AG09309 (cell line): ENCODE data around the gene EML6.

Experiments used
- DNase-seq: peaks from one replicate; pipeline ENCODE4 v3.0.0-alpha.2; 2010; ENCODE audit warnings: low read depth
- H3K4me3 ChIP-seq: 2 replicates; pipeline ENCODE4 v1.5.1; 2011; ENCODE audit warnings: mild to moderate bottlenecking, low read depth, low read length, moderate library complexity; ENCODE audit not compliant: control insufficient read depth
- TF ChIP-seq, protein P1 (sequence below): IDR thresholded peaks from 2 replicates; pipeline ENCODE4 v1.5.1; 2011; ENCODE audit warnings: mild to moderate bottlenecking, low read depth, low read length, inconsistent platforms; ENCODE audit not compliant: insufficient read depth, control insufficient read depth; ENCODE audit errors: missing control alignments

The EML6 gene

DNA sequence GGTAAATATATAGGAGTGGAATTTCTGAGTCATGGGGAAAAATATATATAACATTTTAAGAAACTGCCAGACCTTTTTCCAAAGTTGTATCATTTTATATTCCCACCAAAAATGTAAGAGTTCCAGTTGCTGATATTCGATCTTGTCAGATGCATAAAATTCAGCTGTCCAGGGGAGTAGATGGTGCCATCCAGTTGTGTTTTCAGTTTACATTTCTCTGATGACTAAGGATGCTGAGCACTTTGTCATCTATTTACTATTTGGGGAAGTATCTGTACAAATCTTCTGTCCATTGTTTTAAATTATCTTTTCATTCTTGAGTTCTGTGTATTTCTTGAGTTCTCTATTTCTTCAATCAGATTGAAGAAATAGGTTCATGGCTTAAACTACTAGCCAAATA lies 200.7 kb downstream of the EML6 start:
- no peak overlapping the region for H3K4me3 ChIP-seq
- TF ChIP-seq, protein P1, sequence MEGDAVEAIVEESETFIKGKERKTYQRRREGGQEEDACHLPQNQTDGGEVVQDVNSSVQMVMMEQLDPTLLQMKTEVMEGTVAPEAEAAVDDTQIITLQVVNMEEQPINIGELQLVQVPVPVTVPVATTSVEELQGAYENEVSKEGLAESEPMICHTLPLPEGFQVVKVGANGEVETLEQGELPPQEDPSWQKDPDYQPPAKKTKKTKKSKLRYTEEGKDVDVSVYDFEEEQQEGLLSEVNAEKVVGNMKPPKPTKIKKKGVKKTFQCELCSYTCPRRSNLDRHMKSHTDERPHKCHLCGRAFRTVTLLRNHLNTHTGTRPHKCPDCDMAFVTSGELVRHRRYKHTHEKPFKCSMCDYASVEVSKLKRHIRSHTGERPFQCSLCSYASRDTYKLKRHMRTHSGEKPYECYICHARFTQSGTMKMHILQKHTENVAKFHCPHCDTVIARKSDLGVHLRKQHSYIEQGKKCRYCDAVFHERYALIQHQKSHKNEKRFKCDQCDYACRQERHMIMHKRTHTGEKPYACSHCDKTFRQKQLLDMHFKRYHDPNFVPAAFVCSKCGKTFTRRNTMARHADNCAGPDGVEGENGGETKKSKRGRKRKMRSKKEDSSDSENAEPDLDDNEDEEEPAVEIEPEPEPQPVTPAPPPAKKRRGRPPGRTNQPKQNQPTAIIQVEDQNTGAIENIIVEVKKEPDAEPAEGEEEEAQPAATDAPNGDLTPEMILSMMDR, result no peak
- no peak for DNase-seq

DNA sequence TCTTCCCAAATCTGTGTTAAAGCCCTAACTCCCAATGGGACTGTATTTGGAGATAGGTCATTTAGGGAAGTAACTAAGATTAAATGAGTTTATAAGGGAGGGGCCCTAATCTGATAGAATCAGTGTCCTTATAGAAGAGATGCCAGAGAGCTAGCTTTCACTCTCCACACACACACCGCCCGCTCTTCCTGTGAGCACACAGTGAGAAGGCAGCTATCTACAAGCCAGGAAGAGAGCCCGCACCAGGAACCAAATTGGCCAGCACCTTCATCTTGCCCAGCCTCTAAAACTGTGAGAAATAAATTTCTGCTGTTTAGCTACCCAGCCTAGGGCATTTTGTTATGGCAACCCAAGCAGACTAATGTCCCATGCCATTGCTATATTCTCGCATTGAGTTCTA lies 201.6 kb downstream of the EML6 start:
- DNase-seq, result no peak
- H3K4me3 ChIP-seq, result no peak overlapping the region
- TF ChIP-seq, protein P1, result no peak

DNA sequence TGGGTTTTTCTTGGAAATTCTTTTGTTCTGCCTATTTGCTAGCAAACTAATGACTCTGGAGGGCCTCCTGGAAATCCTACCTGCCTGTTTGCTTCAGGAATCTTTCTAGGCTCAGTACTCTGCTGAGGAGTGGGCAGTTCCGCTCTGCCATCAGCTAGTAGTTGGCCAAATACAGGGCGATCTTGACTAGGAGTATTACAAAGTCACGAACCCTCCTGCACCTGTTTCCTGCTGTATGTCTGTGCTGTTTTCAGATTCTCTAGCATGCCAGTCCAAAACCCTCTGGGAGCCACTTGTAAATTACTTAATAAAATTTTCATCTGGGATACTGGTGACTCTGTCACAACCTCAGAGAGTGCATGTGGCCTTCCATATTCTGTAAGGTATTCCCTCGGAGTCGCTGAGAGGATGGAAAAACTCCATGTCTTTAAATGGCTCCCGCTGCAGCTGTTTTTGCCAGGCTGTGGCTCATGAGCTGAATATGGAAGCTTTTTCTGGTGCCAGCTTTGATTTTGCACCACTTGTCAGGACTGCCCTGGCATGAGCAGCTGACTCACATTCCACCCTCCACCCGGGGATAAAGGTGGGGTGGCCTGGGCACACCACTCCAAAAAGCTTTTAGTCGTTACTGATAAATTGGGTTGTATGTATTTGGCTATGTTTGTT lies 203.8 kb downstream of the EML6 start:
- H3K4me3 ChIP-seq, result no peak overlapping the region
- DNase-seq, result no peak
- TF ChIP-seq, protein P1, result no peak

DNA sequence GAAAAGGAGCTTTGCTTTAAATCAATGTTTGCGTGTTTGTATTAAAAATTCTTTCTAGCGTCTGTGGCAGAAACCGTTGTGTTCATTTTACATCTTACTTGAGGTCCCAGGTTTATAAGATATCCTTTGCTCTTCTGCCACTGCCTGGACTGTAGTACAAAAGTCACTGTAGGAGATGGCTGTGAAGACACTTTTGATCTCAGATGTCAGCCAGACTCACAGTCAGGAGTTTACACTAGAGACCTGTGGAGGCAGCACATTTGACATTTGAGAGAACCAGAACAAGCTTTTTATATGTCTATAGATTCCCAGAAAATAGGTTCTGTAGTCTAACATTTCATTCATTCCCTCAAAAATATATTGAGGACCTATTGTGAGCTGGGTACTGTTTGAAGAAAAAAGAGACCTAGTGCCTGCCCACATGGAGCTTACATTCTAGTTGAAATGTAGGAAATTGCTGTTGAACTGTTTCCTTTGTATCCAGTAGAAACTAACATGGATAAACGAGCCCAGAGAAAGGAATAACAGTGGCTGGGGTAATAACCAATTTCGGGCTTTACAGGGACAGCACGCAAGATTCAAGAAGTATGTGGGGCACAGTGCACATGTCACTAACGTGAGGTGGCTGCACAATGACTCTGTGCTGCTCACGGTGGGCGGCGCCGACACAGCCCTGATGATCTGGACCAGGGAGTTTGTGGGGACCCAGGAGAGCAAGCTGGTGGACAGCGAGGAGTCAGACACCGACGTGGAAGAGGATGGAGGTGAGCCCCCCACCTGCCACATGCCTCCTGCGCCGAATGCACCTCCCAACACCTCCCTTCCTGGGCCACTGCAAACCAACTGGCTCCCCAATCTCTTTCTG lies 204.5 kb downstream of the EML6 start:
- H3K4me3 ChIP-seq, result no peak overlapping the region
- DNase-seq, result no peak
- TF ChIP-seq, protein P1, result no peak

DNA sequence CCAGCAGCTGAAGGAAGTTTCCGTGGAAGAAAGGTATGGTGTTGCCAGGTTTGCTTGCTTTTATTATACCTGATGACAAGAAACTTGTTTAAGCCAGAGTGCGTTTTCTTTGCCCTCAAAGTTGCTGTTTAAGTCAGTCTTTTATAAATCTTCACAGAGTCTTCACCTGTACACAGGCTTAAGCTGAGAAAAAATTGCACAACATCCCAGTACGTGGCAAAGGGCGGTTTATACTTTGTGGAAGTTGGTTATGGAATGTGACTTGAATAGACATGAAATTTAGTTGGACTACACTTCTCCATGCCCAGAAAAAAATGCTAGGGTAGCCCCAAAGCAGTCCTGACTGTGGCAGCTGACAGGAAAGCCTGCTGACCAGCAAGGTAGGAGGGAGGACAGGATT lies 205.3 kb downstream of the EML6 start:
- no peak overlapping the region for H3K4me3 ChIP-seq
- TF ChIP-seq, protein P1, result no peak
- no peak for DNase-seq

DNA sequence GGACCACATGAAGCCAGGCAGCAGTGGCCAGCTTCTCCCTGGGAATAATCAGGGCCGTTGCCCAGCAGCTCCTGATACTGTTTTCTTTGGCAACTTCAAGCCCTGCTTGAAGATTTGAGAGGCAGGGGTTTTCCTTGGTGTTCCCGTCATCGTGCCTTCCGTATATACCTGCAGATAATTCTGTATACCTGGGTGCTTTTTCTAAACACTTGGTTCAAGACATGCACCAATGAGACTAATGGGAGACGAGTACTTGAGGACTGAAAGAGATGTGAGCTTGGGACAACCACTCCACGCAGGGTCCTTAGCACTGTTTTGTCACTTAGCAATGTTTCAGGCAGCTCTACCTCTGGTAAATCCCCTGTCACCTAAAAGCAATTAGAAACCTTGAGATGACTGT lies 208.0 kb downstream of the EML6 start:
- no peak for DNase-seq
- TF ChIP-seq, protein P1, result no peak

More for the DNA sequence above, 208.0 kb downstream of the EML6 start:
- no peak overlapping the region for H3K4me3 ChIP-seq
